GM21367 (cell line): ENCODE data around the gene FAAP24.
A peak's percentile ranks its signal among the peaks of the same experiment; 100 is the strongest.
"Not testable (repeated sequence)": the region's sequence is repeated elsewhere in the genome, so short reads cannot be mapped to it uniquely, and the experiment has no call there.

Experiments
- ATAC-seq: cut with Tn5 transposase; IDR thresholded peaks from one replicate; pipeline ENCODE4 v1.9.1; 2021; ENCODE audit not compliant: unreplicated experiment

The FAAP24 gene

GRCh38 chr19:32971715-32972540, at the start of gene FAAP24, which contains the start of gene CEP89:
TSS of gene FAAP24 (plus strand) at chr19:32972242. CDS start at chr19:32973197, 955 bp downstream.
TSS of gene CEP89 (minus strand) at chr19:32971958. CDS start at chr19:32971874, 84 bp downstream.
- ATAC-seq = peak; percentile 95

- no peak for ATAC-seq
Measured at GRCh38 chr19:32924200-32924599, 47.8 kb upstream of the FAAP24 start.

- ATAC-seq = no peak
Measured at GRCh38 chr19:32928806-32929205, 43.2 kb upstream of the FAAP24 start.

DNA sequence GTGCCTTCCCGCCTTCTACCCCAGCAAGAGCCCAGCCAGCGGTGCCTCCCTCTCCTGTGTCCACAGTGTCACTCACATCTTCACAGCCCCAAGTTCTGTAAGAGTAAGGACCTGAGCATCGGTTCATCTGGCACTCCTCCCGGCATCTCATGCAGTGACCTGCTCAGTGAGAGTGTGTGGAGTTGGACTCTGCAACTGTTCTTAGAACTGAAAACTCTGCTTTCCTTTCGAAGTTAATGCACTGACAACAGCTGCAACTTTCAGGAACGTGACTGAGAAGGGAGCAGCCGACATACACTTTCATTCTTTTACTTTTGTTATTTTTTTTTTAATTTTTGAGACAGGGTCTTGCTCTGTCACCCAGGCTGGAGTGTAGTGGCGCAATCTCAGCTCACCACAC, 41.5 kb upstream of the FAAP24 start:
- no peak for ATAC-seq

GRCh38 chr19:32933571-32933970, 38.5 kb upstream of the FAAP24 start:
- no peak for ATAC-seq

GRCh38 chr19:32935629-32936028, 36.4 kb upstream of the FAAP24 start:
- ATAC-seq = no peak

DNA sequence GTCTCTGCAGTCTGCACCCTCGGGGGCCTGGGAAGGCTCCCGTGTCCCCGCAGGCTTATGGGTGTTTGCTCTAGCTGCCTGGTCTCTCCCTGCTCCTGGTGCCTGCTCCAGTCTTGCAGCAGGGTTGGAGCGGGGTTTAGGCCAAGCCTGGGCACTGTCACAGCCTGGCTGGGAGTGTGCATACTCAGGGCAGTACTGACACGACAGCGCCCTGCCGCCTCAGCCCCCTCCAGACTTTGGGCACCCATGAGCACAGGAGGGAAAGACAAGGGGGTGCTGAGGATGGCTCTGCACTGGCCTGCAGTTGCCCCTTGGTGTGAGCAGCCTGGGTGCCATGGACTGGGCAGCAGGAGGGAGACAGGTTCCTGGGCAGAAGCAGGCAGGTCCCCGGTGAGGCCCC, 36.0 kb upstream of the FAAP24 start:
- no peak for ATAC-seq

- ATAC-seq = not testable (repeated sequence)
Measured at GRCh38 chr19:32941273-32941672, 30.8 kb upstream of the FAAP24 start.

- no peak for ATAC-seq
Measured at GRCh38 chr19:32945260-32945659, 26.8 kb upstream of the FAAP24 start.

DNA sequence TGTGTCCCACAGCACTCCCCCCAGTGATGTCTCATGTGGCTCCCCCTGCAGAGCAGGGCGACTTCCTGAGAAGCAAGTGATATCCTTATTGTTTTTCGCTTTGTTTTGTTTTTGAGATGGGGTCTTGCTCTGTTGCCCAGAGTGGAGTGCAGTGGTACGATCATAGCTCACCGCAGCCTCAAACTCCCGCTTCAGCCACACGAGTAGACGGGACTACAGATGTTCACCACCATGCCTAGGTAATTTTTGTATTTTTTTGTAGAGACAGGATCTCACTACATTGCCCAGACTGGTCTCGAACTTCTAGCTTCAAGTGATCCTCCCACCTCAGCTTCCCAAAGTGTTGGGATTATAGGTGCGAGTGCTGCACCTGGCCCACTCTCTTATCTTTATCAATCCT, 5.3 kb upstream of the FAAP24 start:
- no peak for ATAC-seq

DNA sequence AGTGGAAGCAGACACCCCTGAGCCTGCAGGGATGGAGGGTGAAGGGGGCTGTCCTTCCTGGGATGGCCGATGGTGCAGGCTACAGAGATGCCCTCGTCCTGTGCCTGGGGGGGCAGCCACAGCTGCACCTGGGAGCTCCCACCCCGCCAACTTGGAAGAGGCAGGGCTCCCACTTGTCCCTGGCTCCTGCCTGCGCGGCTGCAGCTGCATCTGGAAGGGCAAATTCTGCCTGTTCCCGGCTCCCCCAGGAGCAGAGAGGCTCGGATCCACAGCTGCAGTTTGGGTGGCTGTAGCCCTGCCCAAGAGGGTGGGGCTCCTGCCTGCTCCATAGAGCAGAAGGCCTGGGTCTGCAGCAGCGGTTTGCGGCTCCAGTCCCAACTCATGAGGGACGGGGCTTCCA, 2.5 kb upstream of the FAAP24 start:
- no peak for ATAC-seq

- ATAC-seq = no peak
Measured at GRCh38 chr19:32971012-32971595, 938 bp upstream of the FAAP24 start.

DNA sequence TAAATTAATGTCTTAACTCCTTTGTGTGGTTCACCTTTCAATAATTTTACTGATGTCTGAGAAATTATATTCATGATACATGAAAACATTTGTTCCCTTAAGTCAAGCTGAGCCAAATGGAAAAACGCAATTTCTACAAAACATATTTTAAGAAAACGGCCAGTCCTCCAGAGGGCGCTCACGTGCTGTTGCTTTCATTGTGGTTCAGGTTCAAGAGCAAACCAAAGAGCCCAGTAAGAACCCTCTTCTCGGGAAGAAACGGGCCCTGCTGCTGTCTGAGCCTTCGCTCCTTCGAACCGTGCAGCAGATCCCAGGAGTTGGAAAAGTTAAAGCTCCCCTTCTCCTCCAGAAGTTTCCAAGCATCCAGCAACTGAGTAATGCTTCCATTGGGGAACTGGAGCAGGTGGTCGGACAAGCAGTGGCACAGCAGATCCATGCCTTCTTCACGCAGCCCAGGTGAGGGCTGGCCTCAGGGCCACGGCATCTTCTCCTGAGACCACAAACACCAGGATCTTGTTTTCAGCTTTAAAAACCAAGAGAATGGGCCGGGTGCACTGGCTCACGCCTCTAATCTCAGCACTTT, 4.3 kb downstream of the FAAP24 start:
- no peak for ATAC-seq

GRCh38 chr19:32977280-32977679, 5.2 kb downstream of the FAAP24 start:
- ATAC-seq = no peak

GRCh38 chr19:32977813-32978212, 5.8 kb downstream of the FAAP24 start:
- not testable (repeated sequence) for ATAC-seq

DNA sequence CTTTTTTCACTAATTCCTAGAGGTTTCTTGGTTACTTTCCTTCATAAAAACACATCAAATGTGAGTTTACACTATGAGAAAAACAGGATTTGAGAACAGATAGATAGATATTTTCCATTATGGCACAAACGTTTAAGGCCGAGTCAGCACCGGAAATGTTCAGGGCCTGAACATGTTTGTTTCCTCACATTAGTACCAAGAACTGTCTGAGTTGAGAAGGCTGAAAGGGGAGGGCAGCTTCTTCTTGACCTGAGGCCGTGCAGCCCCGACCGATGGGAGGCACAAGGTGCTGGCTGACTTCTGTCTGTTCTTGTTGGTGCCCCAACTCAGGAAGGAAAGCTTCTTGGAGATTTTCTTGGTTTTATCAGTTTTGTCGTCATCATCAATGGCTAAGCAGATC, 7.8 kb downstream of the FAAP24 start:
- not testable (repeated sequence) for ATAC-seq

- ATAC-seq = not testable (repeated sequence)
Measured at GRCh38 chr19:32982488-32982887, 10.4 kb downstream of the FAAP24 start.

- not testable (repeated sequence) for ATAC-seq
Measured at GRCh38 chr19:32988254-32988653, 16.2 kb downstream of the FAAP24 start.

DNA sequence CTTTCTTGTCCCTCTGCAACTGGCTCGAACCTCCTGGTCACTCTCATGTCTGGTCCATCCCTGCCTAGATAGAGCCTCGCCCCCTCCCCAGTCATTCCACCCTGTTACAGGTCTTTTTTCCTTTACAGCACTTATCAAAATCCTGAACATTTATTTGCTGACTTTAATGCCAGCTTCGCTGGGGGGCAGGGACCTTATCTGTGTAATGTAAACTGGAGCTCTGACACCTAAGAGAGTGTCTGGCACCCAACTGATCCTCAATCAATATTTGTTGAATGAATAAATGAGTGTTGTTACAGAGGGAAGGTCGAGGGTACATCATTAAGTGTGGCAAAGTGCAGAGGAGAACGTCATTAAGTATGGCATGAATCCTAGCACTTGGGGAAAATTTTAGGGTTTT, 16.7 kb downstream of the FAAP24 start:
- no peak for ATAC-seq

GRCh38 chr19:32995966-32996365, 23.9 kb downstream of the FAAP24 start:
- not testable (repeated sequence) for ATAC-seq

DNA sequence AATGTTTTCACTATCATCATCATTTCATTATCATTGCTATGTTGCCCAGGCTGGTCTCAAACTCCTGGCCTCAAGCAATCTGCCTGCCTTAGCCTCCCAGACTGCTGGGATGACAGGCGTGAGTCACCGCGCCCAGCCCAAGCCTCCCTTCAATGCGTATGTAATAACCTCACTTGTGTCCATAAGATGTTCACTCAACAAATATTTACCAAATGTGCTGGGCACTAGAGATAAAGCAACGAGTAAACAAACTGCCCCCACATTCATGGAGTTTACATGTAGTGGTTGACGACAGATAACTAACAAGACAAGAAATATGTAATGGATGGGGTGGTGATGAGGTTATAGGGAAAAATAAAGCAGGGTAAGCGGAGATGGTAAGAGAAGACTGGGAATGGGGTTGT, 25.0 kb downstream of the FAAP24 start:
- not testable (repeated sequence) for ATAC-seq
